GM21619 (cell line): Measurements from ENCODE around the gene AMMECR1L.

Experiments used
- ATAC-seq: cut with Tn5 transposase; IDR thresholded peaks from one replicate; pipeline ENCODE4 v1.9.1; 2021; ENCODE audit not compliant: unreplicated experiment

AMMECR1L gene

DNA sequence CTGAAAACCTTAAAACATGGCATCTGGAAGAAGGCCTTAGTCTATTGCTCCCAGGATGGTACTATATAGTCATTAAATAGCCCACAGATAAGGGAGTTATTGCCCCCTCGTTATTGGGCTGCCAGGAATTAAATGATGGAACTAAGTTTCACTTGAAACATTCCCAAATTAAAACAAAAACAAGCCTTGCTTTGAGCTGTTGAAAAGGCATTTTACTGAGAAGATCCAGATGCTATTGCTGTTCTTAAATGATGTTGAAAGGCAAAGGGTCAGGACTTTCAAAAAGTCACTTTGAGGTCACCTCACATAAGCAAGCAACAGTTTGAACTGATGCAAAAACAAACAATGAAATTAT, 2.0 kb upstream of the AMMECR1L start:
- no peak for ATAC-seq

DNA sequence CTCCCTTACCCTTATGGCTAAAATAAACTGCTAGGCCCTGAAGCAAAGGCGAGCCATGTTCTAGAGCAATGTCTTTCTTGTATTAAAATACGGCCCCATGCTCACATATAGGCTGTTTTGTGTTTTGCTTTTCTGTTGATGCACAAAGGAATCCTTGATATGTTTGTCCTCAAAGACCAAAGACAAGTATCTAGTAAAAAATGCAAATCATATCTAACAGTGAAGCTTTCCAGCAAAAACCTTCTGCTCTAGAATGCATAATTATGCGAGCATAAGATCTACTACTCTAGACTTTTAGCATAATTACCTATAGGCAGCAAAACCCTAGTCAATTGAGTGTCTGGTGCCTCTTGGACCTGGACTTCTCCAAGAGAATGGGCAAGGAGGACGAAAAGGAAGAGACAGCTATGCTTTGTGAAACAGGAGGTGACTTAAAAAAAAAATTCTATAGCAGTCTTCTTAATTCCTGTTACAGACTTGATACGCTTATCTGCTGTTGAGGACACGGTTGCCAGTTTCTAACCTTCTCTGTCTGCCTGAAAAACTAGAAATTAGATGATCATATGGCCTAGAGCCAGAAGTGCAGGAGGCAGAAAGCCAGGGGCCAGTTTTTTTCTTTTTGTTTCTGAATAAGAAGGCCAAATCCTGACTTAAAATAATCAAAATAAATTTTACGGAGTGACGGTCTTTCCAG, 1.5 kb upstream of the AMMECR1L start:
- ATAC-seq = no peak

DNA sequence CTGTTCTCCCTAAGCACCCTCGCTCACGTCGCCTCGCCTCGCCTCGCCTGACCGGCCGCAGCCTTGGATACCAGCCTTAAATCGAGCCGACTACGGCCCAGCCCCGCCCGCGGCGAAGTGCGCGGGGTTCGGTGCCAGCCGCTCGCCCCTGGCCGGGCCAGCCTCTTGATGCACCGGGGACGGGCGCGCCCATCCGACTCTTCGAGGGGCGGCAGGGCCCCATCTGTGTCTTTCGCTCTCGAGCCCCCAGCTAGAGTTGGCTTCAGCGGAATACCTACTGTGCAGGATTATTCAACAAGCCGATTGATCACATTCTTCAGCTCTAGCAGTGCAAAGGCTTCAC, 808 bp upstream of the AMMECR1L start:
- ATAC-seq = peak; percentile 36

DNA sequence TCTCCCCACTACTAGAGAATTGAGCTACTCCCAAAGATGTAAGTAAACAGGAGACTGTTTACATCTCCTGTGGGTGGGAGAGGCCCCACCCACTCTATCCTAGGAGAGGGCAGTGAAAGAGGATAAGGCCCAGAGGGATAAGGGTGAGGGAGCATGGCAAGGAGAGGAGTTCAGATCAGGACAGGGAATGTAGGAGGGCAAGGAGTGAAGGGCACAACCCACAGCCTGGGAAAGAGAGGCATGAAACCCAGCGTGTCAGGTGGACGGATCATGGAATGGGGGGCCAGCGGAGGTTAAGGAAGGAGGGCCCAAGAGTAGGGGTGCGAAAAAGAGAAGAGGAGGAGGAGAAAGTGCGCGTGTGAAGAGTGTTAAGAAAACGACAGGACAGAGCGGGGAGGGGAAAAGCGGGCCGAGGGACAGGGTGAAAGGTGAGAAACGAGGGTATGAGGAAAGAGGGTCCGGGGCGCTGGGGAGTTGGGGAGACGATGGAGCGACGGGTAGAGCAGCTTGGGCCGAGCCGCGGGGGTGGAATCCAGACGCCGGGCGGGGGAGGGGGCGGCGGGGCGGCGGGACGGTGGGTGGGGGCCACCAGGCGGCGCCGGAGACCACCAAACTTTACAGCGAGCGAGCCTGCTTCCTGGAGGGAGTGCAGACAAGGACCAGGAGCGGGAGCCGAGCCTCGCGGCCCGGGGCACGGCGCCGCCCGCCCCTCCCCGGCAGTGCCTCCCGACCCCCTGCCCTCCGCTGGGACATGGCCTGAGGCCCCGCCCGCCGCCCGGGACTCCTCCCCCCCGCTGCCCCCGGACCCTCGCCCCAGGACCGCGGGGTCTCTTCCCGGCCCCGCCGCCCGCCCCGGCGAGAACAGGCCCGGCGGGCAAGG, 655 bp downstream of the AMMECR1L start:
- ATAC-seq = peak; percentile 18

DNA sequence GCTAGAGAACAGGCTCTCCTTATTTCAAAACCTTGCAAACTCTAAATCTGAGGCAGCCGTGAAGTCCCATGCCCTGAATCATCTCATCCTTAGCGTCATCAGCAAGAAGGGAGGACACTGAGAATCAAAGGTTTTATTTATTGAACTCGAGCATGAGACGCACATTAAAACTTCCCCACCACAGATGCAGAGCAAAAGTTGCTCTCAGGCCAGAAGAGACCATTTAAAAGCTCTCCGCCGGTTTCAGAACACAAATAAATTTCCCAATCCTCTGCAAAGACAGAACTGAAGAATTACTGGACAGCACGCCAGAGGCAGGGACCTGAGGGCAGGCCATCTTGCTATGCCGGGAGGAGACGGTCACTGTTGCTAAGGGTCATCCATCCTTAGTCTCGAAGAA, 1.3 kb downstream of the AMMECR1L start:
- ATAC-seq = no peak

DNA sequence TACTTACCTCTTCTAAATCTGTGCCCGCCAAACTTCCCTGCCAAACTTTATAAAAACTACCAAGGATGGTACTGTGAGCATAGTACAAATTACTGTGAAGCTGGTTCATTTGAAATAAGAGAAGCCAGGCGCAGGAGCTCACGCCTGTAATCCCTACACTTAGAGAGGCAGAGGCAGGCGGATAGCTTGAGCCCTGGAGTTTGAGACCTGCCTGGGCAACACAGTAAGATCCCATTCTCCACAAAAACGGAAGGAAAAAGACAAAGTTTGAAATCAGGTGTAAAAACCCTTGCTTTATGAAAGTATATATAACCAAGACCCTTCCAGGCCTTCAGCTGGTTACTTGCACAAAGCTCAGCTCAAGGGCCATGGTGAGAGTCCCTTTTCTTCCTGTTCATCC, 5.9 kb downstream of the AMMECR1L start:
- no peak for ATAC-seq

DNA sequence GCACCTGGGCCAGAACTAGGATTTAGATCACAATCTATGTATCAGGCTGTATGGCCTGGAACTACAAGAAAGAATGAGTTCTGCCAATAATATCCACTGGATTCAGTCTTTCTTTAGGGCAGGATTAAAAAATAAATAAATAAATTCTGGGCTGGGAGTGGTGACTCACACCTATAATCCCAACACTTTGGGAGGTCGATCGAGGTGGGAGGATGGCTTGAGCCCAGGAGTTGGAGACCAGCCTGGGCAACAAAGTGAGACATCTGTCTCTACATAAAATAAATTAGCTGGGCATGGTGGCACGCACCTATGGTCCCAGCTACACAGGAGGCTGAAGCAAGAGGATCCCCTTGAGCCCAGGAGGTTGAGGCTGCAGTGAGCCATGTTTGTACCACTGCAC, 8.1 kb downstream of the AMMECR1L start:
- ATAC-seq = no peak

DNA sequence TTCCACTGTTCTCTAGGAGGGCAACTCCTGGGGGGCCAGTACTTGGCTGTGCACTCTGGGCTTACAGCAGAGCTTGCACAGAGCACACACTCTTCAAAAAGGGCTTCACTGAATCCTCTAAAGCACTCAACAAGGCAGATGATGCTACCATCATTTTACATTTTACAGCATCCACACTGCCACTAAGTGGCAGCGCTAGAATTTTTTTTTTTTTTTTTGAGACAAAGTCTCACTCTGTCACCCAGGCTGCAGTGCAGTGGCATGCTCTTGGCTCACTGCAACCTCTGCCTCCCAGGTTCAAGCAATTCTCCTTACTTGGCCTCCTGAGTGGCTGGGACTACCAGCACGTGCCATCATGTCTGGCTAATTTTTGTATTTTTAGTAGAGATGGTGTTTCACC, 8.6 kb downstream of the AMMECR1L start:
- no peak for ATAC-seq

DNA sequence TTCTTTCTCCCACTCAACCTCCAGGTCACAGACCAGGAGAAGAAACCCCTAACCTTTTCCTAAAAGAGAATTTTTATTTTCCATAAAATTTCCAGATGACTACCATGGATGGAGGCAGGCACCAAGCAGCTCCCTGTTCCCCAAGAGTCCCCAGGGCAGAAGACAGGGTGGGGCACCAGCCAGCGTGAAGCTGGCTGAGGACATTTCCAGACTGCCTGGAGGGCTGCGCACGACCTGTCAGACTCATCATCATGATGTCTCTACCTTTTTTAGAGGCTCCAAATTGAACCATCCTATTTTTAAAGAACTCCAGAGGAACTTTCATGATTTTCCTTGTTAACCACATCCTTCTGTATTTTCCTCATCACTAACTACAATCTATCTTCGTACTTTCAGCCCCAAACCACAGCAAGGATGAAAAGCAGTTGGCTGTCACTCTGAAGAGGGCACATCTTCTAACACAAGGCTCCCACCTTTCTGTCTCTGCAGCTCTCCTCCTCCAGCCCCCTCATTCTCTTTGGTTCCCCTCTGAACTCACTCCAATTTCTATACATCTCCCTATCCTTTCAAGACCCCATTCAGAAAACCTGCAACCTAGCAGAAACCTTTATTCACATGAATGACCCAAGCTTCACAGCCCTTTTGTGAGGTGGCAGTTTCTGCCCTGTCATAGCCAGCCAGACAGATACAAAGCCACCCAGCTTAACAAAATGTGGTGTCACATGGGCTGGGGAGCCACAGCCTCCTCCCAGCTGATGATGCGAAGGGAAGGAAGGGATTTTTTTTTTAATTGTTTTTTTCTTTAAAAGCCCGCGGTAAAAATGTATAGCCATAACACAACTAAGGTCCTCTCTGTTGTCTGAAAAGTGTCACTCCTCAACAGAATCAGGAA, 11.1 kb downstream of the AMMECR1L start:
- peak; percentile 67 for ATAC-seq

DNA sequence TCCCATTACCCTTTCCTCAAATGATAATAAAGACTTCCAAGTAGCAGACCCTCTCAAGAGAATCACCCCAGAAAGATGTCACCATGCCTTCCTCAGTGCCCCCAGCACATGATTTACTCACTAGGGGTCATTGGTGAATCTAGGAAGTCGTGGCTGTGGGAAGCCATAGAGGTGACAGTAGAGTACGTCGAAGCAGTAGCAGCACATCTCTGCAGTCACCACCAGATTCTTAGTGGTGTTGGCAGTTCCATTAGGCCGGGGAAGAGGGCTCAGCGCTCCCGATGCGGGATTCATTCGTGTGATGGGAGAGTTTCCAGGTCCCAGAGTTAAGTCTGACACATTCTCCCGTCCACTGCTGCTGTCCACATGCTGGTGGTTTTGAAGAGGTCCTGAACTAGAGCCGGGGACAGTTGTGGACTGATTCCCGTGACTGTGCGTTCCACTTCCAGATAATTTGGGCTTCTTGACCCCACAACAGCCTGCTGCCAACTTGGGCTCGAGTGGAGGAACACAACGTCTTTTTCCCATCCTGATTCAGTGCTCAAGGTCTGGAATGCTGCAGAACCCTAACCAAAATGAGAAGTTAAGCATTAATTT, 12.0 kb downstream of the AMMECR1L start:
- ATAC-seq = no peak

DNA sequence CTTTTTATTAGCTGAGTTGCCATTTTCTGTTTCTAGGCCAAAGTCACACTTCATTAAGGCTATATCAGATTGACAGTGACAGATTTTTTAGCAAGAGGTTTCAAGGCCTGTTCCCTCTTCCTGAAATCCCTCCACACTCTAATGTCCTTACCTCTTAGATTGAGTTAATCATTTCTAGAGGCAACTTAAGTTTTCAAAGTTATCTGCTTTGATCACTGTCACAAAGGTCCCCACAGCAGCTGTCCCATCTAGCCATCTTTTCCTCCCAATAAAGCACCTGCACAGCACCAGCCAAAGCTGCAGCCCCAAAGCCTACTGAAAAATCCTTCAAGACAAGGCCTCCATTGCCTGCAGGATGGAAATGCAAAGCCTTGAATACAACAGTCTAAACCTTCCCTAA, 13.4 kb downstream of the AMMECR1L start:
- no peak for ATAC-seq

DNA sequence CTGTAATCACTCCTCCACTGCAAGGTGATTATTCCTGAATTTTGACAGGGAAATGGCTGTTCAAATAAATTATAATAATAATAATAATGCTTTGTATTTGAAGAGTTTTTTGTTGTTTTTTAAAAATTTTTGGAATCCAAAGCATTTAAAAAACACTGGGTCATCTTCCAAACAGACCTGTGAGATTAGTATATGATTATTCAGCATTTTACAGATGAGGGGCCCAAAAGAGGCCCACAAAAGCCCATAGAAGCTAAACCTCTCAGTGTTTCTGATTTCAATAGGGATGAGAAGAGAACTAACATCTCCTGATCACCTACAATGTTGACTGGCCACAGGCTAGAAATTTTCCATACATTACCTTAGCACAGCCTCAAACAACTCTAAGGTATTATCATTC, 19.8 kb downstream of the AMMECR1L start:
- no peak for ATAC-seq

DNA sequence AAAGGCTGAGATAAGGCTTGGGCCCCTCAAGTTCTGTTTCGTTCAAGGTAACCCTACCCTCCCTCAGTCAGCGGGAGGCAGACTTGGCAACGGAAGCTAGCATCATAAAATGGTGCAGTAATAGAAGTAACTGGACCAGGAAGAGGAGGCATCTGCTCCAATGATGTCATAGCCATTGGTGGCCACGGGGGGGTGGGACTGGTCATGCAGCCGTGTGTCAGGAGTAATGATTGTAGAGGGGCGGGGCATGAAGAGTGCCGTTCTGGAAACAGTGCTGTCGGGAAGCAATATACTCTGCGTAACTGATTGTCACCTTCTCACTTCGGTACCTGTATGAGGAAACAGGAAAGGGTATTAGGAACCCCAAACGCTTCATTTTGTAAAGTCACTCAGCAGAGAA, 20.9 kb downstream of the AMMECR1L start:
- no peak for ATAC-seq

DNA sequence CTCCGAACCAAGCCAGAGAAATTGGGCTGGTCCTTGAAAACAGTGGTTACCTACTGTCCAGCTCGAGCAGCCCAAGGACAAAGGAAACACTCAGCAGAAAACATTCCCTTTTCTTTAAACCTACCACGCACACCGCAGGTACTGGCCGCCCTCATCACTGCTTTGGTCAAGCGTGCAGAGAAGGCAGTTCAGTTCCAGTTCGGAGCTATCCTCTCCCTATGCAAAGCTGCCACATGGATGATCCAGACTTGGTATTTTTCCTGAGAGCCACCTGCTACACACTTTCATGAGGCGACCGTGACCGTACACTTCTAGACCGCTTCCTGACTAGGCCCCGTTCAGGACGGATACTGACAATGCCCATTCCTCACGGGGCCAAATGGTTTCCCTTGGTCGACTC, 23.5 kb downstream of the AMMECR1L start:
- ATAC-seq = no peak

DNA sequence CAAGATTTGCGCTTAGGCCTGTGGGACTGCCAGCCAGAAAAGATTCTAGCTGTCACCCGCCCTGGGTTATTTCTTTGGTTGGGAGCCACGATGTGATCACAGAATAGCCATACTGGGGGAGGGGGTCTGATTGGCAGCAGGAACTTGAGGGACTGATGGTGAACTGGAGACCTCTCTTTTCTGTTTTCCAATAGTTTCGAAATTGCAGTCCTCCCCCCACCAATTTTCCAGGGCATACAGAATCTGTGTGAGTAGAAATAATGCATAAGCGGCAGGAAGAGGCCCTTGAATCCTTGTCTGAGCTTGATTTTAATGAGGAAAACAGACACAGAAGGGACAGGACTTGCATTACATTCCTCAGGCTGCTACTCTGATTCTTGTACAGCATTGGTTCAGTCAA, 25.6 kb downstream of the AMMECR1L start:
- no peak for ATAC-seq

DNA sequence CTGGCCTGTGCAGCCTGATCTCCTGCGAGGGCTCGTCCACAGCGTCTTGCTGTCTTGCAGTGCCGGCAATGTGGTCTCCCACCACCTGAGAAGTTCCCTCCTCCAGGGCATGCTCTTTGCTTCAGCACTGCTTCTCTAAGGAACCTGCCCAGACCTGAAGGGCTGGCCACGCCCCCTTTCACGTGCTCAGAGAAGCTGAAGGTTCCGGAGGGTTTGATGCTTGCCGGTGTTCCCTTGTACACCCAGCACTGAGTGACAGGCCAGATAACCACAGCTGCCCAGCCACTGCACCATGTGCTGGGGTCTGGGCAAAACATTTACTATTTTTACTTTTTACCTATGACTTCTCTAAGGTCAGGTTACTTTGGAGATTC, 26.1 kb downstream of the AMMECR1L start:
- no peak for ATAC-seq

DNA sequence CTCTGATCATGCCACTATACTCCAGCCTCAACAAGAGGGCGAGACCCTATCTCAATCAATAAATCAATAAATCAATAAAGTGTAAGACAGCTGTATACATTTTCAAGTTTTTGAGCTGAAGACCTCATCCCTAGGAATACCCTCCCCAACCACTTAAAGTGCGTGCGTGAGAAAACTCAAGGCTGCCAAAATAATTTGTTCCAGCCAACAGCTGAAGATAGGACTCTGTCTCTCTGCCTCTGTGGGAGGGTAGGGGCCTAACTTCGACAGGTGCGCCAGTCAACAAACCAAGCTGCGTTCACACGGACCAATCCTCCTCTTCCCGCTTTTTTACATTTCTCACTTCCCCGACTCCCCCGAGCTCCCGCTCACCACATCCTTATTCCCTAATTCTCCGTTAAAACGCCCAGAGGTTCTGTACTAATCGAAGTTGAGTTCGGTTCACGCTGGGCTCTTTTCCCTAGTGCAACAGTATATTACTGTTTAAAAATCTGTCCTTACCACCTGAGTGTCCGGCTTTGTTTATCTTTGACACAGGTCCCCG, 28.4 kb downstream of the AMMECR1L start:
- peak; percentile 4 for ATAC-seq

DNA sequence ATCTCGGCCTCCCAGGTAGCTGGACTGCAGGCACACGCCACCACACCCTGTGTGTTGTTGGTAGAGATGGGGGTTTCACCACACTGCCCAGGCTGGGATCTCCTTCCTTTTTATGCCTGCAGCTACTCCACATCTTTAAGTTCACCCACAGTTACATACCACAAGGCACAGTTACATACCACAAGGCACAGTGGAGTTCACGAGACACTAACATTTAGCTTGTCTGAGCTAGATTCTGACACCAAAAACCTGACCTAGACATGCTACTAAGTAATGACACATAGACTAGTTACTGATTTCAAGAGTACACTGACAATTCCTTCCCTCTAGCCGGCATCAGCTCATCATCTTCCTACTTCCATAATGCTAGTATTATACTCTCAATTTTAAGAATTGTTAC, 32.1 kb downstream of the AMMECR1L start:
- ATAC-seq = no peak

DNA sequence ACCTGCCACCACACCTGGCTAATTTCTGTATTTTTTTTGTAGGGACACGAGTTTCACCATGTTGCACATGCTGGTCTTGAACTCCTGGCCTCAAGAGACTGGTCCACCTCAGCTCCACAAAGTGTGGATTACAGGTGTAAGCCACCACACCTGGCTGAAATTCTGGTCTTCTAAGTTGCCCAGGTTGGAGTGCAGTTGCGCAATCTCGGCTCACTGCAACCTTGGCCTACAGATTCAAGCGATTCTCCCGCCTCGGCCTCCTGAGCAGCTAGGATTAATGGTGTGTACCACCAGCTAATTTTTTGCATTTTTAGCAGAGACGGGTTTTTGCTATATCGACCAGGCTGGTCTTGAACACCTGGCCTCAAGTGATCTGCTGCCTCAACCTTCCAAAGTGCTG, 33.4 kb downstream of the AMMECR1L start:
- no peak for ATAC-seq

DNA sequence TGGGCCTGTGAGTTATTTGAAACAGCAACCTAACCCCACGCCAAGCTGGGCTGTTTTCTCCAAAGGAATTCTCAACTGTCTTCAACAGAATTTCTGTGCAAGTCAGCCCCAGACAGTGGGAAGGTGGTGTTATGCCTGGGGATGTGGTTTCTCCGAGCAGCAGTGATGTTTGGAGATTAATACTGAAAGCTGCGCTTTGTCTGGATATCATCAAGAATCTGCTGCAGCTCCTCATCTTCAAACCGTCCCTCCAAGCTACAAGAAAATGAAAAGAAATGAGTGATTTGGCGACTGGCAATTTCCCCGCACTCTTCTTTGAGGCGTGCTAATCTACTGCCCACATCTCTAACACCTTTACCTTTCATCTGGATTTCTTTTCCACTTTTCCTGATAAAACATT, 37.8 kb downstream of the AMMECR1L start:
- no peak for ATAC-seq

DNA sequence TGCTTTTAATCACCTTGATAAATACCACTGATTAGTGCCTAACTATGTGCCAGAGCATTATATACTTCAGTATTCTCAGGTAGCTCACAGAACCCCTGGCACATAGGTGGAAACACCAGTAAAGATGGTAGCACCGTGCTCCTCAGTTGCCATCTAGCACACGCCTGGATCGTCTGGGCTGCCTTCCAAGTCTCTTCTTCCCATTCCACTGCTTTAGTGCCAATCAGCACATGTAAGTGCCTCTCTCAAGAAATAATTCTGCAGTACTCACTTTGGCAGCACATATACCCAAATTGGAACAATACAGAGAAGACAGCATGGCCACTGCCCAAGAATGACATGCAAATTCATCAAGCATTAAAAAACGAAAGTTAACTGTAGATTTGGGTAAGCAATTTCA, 40.8 kb downstream of the AMMECR1L start:
- ATAC-seq = no peak
